H9 (cell line): ENCODE measurements around the gene BRCC3. TPM values are rescaled to one million over a fixed set of nuclear protein-coding genes. Genes with fewer than 3 reads are reported as not detected.

Source experiments
- DNase-seq: peaks from one replicate; pipeline ENCODE4 v3.0.0-alpha.2; 2017
- H2AFZ ChIP-seq: one replicate; pipeline ENCODE4 v1.6.1; 2013; ENCODE audit warnings: mild to moderate bottlenecking, low read length, control low read depth, moderate library complexity
- H2AK5ac ChIP-seq: 2 replicates; pipeline ENCODE4 v1.6.1; 2013; ENCODE audit warnings: low read length, control low read depth, mixed read lengths; ENCODE audit not compliant: insufficient read length
- H2BK120ac ChIP-seq: one replicate; pipeline ENCODE4 v1.6.1; 2013; ENCODE audit warnings: low read depth, mild to moderate bottlenecking, low read length, control low read depth, inconsistent platforms; ENCODE audit not compliant: poor library complexity, severe bottlenecking
- H2BK12ac ChIP-seq: 2 replicates; pipeline ENCODE4 v1.6.1; 2013; ENCODE audit warnings: low read length, control low read depth, mixed read lengths, low read depth; ENCODE audit not compliant: insufficient read length
- H2BK15ac ChIP-seq: 2 replicates; pipeline ENCODE4 v1.6.1; 2013; ENCODE audit warnings: low read depth, low read length, control low read depth
- H2BK20ac ChIP-seq: one replicate; pipeline ENCODE4 v1.6.1; 2013; ENCODE audit warnings: low read depth, mild to moderate bottlenecking, low read length, control low read depth, inconsistent platforms; ENCODE audit not compliant: poor library complexity, severe bottlenecking
- H2BK5ac ChIP-seq: 2 replicates; pipeline ENCODE4 v1.6.1; 2013; ENCODE audit warnings: low read length, control low read depth, mixed read lengths; ENCODE audit not compliant: insufficient read length
- H3K14ac ChIP-seq: 2 replicates; pipeline ENCODE4 v1.6.1; 2013; ENCODE audit warnings: low read length, control low read depth; ENCODE audit not compliant: insufficient read depth
- H3K18ac ChIP-seq: 2 replicates; pipeline ENCODE4 v1.6.1; 2013; ENCODE audit warnings: low read depth, mild to moderate bottlenecking, mixed read lengths, low read length, control low read depth; ENCODE audit not compliant: insufficient read length
- H3K23ac ChIP-seq: 2 replicates; pipeline ENCODE4 v1.6.1; 2013; ENCODE audit warnings: low read length, control low read depth, mixed read lengths, low read depth; ENCODE audit not compliant: insufficient read length
- H3K23me2 ChIP-seq: 2 replicates; pipeline ENCODE4 v1.6.1; 2013; ENCODE audit warnings: low read depth, mild to moderate bottlenecking, mixed read lengths, low read length, control low read depth; ENCODE audit not compliant: insufficient read length, poor library complexity, severe bottlenecking
- H3K27ac ChIP-seq: 2 replicates; pipeline ENCODE4 v1.5.1; 2013; ENCODE audit warnings: low read length, control low read depth, mixed read lengths, low read depth; ENCODE audit not compliant: insufficient read length
- H3K27me3 ChIP-seq: 2 replicates; pipeline ENCODE4 v1.6.1; 2013; ENCODE audit warnings: low read length, control low read depth, inconsistent platforms; ENCODE audit not compliant: insufficient read depth
- H3K4ac ChIP-seq: 2 replicates; pipeline ENCODE4 v1.6.1; 2013; ENCODE audit warnings: low read depth, mild to moderate bottlenecking, control low read depth, inconsistent platforms, low read length, moderate library complexity
- H3K4me1 ChIP-seq: 2 replicates; pipeline ENCODE4 v1.6.1; 2013; ENCODE audit warnings: low read length, control low read depth, inconsistent platforms; ENCODE audit not compliant: insufficient read depth
- H3K4me2 ChIP-seq: 2 replicates; pipeline ENCODE4 v1.6.1; 2013; ENCODE audit warnings: low read length, control low read depth, mixed read lengths; ENCODE audit not compliant: insufficient read length, insufficient read depth
- H3K56ac ChIP-seq: 2 replicates; pipeline ENCODE4 v1.6.1; 2013; ENCODE audit warnings: low read depth, mild to moderate bottlenecking, mixed read lengths, low read length, control low read depth; ENCODE audit not compliant: insufficient read length
- H3K79me1 ChIP-seq: 2 replicates; pipeline ENCODE4 v1.6.1; 2013; ENCODE audit warnings: low read depth, mild to moderate bottlenecking, moderate library complexity, low read length, control low read depth, inconsistent platforms; ENCODE audit not compliant: insufficient read depth, poor library complexity, severe bottlenecking
- H3K79me2 ChIP-seq: 2 replicates; pipeline ENCODE4 v1.6.1; 2013; ENCODE audit warnings: low read length, control low read depth, inconsistent platforms; ENCODE audit not compliant: insufficient read depth
- H3K9ac ChIP-seq: 2 replicates; pipeline ENCODE4 v1.6.1; 2013; ENCODE audit warnings: low read length, control low read depth, mixed read lengths; ENCODE audit not compliant: insufficient read length; ENCODE audit errors: extremely low read depth
- H3K9me3 ChIP-seq: one replicate; pipeline ENCODE4 v1.6.1; 2013; ENCODE audit warnings: low read depth, low read length, inconsistent platforms; ENCODE audit not compliant: control insufficient read depth
- H3T11ph ChIP-seq: one replicate; pipeline ENCODE4 v1.6.1; 2013; ENCODE audit warnings: mild to moderate bottlenecking, low read length, control low read depth, inconsistent platforms
- H4K20me1 ChIP-seq: one replicate; pipeline ENCODE4 v1.6.1; 2013; ENCODE audit not compliant: control insufficient read depth, insufficient read length, insufficient read depth
- H4K5ac ChIP-seq: 2 replicates; pipeline ENCODE4 v1.6.1; 2013; ENCODE audit warnings: low read depth, mild to moderate bottlenecking, mixed read lengths, low read length, control low read depth; ENCODE audit not compliant: insufficient read length
- H4K8ac ChIP-seq: replicated peaks from 2 replicates; pipeline ENCODE4 v1.6.1; 2013; ENCODE audit warnings: low read length, control low read depth, mixed read lengths, low read depth; ENCODE audit not compliant: insufficient read length
- H4K91ac ChIP-seq: 2 replicates; pipeline ENCODE4 v1.6.1; 2013; ENCODE audit warnings: low read depth, mild to moderate bottlenecking, moderate library complexity, mixed read lengths, low read length, control low read depth; ENCODE audit not compliant: insufficient read length
- H3K27ac Mint-ChIP-seq, 3 experiments: 2 replicates in 2 of 3; 3 replicates in 1 of 3; pipeline ENCODE4 v1.8.0; 2020 to 2021; ENCODE audit warnings: mixed read lengths in 3 of 3, mild to moderate bottlenecking in 1 of 3, moderate library complexity in 1 of 3
- H3K27me3 Mint-ChIP-seq: 2 replicates; pipeline ENCODE4 v1.8.0; 2021; ENCODE audit warnings: low read depth, mild to moderate bottlenecking, moderate library complexity, mixed read lengths
- H3K36me3 Mint-ChIP-seq, 3 experiments: 2 replicates in 2 of 3; 3 replicates in 1 of 3; pipeline ENCODE4 v1.8.0; 2020 to 2021; ENCODE audit warnings: low read depth in 3 of 3, mixed read lengths in 3 of 3; ENCODE audit not compliant: insufficient read depth in 1 of 3
- H3K4me1 Mint-ChIP-seq, 2 experiments: 2 replicates each; pipeline ENCODE4 v1.8.0; 2020; ENCODE audit warnings: mixed read lengths in 2 of 2
- H3K4me3 Mint-ChIP-seq, 2 experiments: 2 replicates in 1 of 2; 3 replicates in 1 of 2; pipeline ENCODE4 v1.8.0; 2020 to 2021; ENCODE audit warnings: mild to moderate bottlenecking in 2 of 2, mixed read lengths in 2 of 2, moderate library complexity in 1 of 2
- H3K9me3 Mint-ChIP-seq, 2 experiments: 2 replicates in 1 of 2; 3 replicates in 1 of 2; pipeline ENCODE4 v1.8.0; 2020; ENCODE audit warnings: mild to moderate bottlenecking in 2 of 2, mixed read lengths in 2 of 2, moderate library complexity in 1 of 2
- WGBS: extraction: QIAGEN DNeasy Blood & Tissue Kit; methylation state at CpG from one replicate; pipeline ENCODE4 v1.1.7; 2013; ENCODE audit warnings: missing lambda C conversion rate, low lambda C conversion rate, mixed read lengths; ENCODE audit not compliant: insufficient read length; ENCODE audit errors: extremely low coverage; 5-methylcytosine and 5-hydroxymethylcytosine counted together
- total RNA-seq: library from RNA; stranded (reverse); gene quantifications from 2 replicates; pipeline ENCODE4 v1.2.1, GENCODE V29; 2021
- TF ChIP-seq, protein P1 (sequence below): fragments of 200-600 bp; sonication (generic); conservative IDR thresholded peaks from 3 replicates; pipeline ENCODE4 v1.8.0; 2021; ENCODE audit warnings: antibody characterized with exemption, mild to moderate bottlenecking

Gene BRCC3
- total RNA-seq, 1 experiment from 2014 or later: 27.3 TPM

DNA sequence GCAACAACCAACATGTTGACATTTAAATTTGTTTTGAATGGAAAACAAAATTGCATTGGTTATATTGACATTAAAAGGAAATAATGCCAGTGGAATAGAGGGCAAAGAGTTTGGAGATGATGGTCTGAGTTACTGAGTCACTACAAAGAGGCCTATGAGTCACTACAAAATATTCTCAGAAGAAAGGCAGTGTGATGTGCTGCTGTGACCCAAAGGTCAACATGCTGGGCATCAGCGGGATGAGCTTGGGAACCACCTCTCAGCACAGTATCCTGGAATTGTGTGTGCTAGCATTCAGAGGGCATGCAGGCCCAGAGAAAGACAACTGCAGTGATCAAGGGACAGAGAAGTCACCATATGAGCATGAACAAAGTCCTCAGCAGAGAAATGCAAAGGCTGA is 3.1 kb upstream of the BRCC3 start:
- no peak overlapping the region for H3K18ac ChIP-seq
- no peaks in the 10 kb centered on the region for H4K20me1 ChIP-seq

More for the DNA sequence above, 3.1 kb upstream of the BRCC3 start:
- TF ChIP-seq, protein P1, sequence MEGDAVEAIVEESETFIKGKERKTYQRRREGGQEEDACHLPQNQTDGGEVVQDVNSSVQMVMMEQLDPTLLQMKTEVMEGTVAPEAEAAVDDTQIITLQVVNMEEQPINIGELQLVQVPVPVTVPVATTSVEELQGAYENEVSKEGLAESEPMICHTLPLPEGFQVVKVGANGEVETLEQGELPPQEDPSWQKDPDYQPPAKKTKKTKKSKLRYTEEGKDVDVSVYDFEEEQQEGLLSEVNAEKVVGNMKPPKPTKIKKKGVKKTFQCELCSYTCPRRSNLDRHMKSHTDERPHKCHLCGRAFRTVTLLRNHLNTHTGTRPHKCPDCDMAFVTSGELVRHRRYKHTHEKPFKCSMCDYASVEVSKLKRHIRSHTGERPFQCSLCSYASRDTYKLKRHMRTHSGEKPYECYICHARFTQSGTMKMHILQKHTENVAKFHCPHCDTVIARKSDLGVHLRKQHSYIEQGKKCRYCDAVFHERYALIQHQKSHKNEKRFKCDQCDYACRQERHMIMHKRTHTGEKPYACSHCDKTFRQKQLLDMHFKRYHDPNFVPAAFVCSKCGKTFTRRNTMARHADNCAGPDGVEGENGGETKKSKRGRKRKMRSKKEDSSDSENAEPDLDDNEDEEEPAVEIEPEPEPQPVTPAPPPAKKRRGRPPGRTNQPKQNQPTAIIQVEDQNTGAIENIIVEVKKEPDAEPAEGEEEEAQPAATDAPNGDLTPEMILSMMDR: no peak
- Histone ChIP-seq H2AFZ (no peak overlapping the region), H3K9ac (no peak overlapping the region), H3K23me2 (peaks cover 5% of the 10 kb centered on the region), H2BK120ac (no peak overlapping the region), H3K4me2 (no peak overlapping the region), H2BK12ac (no peak overlapping the region), H3K79me1 (no peaks in the 10 kb centered on the region), H2BK20ac (no peak overlapping the region), H4K8ac (no peak overlapping the region), H3K4me1 (no peaks in the 10 kb centered on the region), H3K56ac (no peak overlapping the region), H3K27ac (no peak overlapping the region), H3K4ac (no peak overlapping the region), H3K27me3 (no peaks in the 10 kb centered on the region), H2AK5ac (no peak overlapping the region), H3K79me2 (no peaks in the 10 kb centered on the region), H3K23ac (no peak overlapping the region), H4K5ac (no peak overlapping the region), H3T11ph (no peak overlapping the region), H2BK15ac (no peak overlapping the region), H4K91ac (no peak overlapping the region), H3K9me3 (peaks cover 42% of the 10 kb centered on the region), H2BK5ac (no peak overlapping the region), H3K14ac (no peak overlapping the region)
- Mint-ChIP-seq H3K27ac (no peak overlapping the region), H3K4me3 (no peak overlapping the region), H3K4me1 (peaks cover 8 to 15% of the 10 kb centered on the region in 2 experiments; a peak in 2 of 4 replicates), H3K36me3 (peaks cover 6 to 10% (median 10%) of the 10 kb centered on the region in 3 experiments; a peak in 6 of 7 replicates), H3K27me3 (no peaks in the 10 kb centered on the region), H3K9me3 (peaks cover 53 to 65% of the 10 kb centered on the region in 2 experiments)
- no CpG with 5 or more reads among the region's 1 CpG for WGBS
- no peak for DNase-seq
